SK-N-SH treated with all-trans-retinoic acid at 6 μM for 48 hours (cell line): Measurements from ENCODE around the gene CD276.

Experiments used
- ARNTL ChIP-seq: fragments of 450-650 bp; formaldehyde crosslinking; IDR thresholded peaks from 2 replicates; pipeline ENCODE4 v1.5.0; 2020; ENCODE audit warnings: low read depth, mild to moderate bottlenecking, moderate library complexity, borderline replicate concordance
- CSDC2 ChIP-seq: fragments of 250-450 bp; sonication (Bioruptor Pico); IDR thresholded peaks from 2 replicates; pipeline ENCODE4 v1.5.0; 2020; ENCODE audit warnings: mild to moderate bottlenecking, moderate library complexity
- CSRNP3 ChIP-seq: fragments of 250-450 bp; sonication (Bioruptor Pico); IDR thresholded peaks from 2 replicates; pipeline ENCODE4 v1.5.1; 2021; ENCODE audit warnings: mild to moderate bottlenecking, moderate library complexity
- ESRRG ChIP-seq: fragments of 250-450 bp; sonication (Bioruptor Pico); IDR thresholded peaks from 2 replicates; pipeline ENCODE4 v1.6.1; 2021; ENCODE audit warnings: mild to moderate bottlenecking
- ISL1 ChIP-seq: fragments of 250-450 bp; sonication (Bioruptor Pico); IDR thresholded peaks from 2 replicates; pipeline ENCODE4 v2.1.2; 2022; ENCODE audit warnings: mild to moderate bottlenecking, moderate library complexity
- OSR1 ChIP-seq: fragments of 250-450 bp; sonication (Bioruptor Pico); IDR thresholded peaks from 2 replicates; pipeline ENCODE4 v1.8.0; 2022; ENCODE audit warnings: moderate library complexity, mild to moderate bottlenecking, inconsistent platforms
- PATZ1 ChIP-seq: fragments of 250-450 bp; sonication (Bioruptor Pico); IDR thresholded peaks from 2 replicates; pipeline ENCODE4 v1.8.0; 2020; ENCODE audit warnings: mild to moderate bottlenecking, moderate library complexity, borderline replicate concordance
- POU6F1 ChIP-seq: fragments of 250-450 bp; sonication (Bioruptor Pico); IDR thresholded peaks from 2 replicates; pipeline ENCODE4 v1.8.0; 2021; ENCODE audit warnings: low read depth, mild to moderate bottlenecking, moderate library complexity, borderline replicate concordance
- RARB ChIP-seq: fragments of 250-450 bp; sonication (Bioruptor Pico); IDR thresholded peaks from 2 replicates; pipeline ENCODE4 v1.8.0; 2021; ENCODE audit warnings: mild to moderate bottlenecking, moderate library complexity
- ZFP30 ChIP-seq: fragments of 450-650 bp; formaldehyde crosslinking; IDR thresholded peaks from 2 replicates; pipeline ENCODE4 v1.5.0; 2022; ENCODE audit warnings: mild to moderate bottlenecking, moderate library complexity
- ZNF565 ChIP-seq: fragments of 450-650 bp; formaldehyde crosslinking; conservative IDR thresholded peaks from 2 replicates; pipeline ENCODE4 v1.5.0; 2020; ENCODE audit warnings: low read depth, mild to moderate bottlenecking, moderate library complexity

GRCh38 chr15:73744293-73744692 is 60.1 kb downstream of the CD276 start:
- TF ChIP-seq POU6F1 (CRISPR knock-in tag) (no peak), PATZ1 (CRISPR knock-in tag) (no peak), ISL1 (no peak), RARB (CRISPR knock-in tag) (no peak), ESRRG (no peak), ARNTL (CRISPR knock-in tag) (no peak), ZFP30 (CRISPR knock-in tag) (no peak), OSR1 (CRISPR knock-in tag) (no peak), CSRNP3 (CRISPR knock-in tag) (no peak), ZNF565 (CRISPR knock-in tag) (no peak), CSDC2 (CRISPR knock-in tag) (no peak)
